Progenitor cell of endocrine pancreas (in vitro differentiated cells): ENCODE measurements around the gene CCDC171. TPM values are rescaled to one million over a fixed set of nuclear protein-coding genes. Genes with fewer than 3 reads are reported as not detected.
A peak's percentile ranks its signal among the peaks of the same experiment; 100 is the strongest.
"Not testable (repeated sequence)": the region's sequence is repeated elsewhere in the genome, so short reads cannot be mapped to it uniquely, and the experiment has no call there.

Experiments
- DNase-seq: peaks from one replicate; pipeline ENCODE4 v3.0.0; 2021; ENCODE audit warnings: low spot score; ENCODE audit not compliant: unreplicated experiment
- H3K27ac Mint-ChIP-seq: 2 replicates; pipeline ENCODE4 v1.8.0; 2021; ENCODE audit warnings: mild to moderate bottlenecking, moderate library complexity, mixed read lengths
- H3K27me3 Mint-ChIP-seq: 2 replicates; pipeline ENCODE4 v1.8.0; 2021; ENCODE audit warnings: mixed read lengths
- H3K36me3 Mint-ChIP-seq: 2 replicates; pipeline ENCODE4 v1.8.0; 2022; ENCODE audit warnings: mixed read lengths; ENCODE audit not compliant: insufficient read depth
- H3K4me1 Mint-ChIP-seq: 2 replicates; pipeline ENCODE4 v1.8.0; 2021; ENCODE audit warnings: low read depth, mixed read lengths
- H3K4me3 Mint-ChIP-seq: 2 replicates; pipeline ENCODE4 v1.8.0; 2021; ENCODE audit warnings: low read depth, mild to moderate bottlenecking, moderate library complexity, mixed read lengths
- H3K9me3 Mint-ChIP-seq: 2 replicates; pipeline ENCODE4 v1.8.0; 2021; ENCODE audit warnings: low read depth, mixed read lengths
- total RNA-seq: library from RNA; stranded (reverse); gene quantifications from 2 replicates; pipeline ENCODE4 v1.2.1, GENCODE V29; 2021
- TF ChIP-seq, protein P1 (sequence below): fragments of 200-600 bp; sonication (generic); IDR thresholded peaks from one replicate; pipeline ENCODE4 v1.5.0; 2021; ENCODE audit warnings: antibody characterized with exemption, mild to moderate bottlenecking; ENCODE audit not compliant: unreplicated experiment

Gene CCDC171
- total RNA-seq, 1 donor from 2014 or later, result 5.1 TPM

DNA sequence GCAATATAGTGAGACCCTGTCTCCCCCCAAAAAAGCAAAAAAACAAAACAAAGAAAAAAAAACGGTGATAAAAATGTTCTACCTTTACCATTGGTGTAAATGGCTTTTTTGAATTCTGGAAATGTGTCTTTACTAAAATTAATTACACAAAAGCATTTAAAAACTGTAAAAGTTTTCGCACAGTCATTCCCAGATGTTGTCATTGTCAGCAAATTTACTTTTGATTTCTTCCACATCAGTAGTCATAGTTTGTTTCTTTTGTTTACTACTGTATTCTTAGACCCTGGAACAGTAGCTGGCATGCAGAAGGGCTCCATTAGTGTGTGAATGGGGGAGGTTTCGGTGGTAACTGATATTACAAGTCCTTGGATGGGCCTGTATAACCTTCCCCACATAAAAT lies 39.5 kb downstream of the CCDC171 start:
- H3K27me3 Mint-ChIP-seq, result no peaks in the 10 kb centered on the region
- DNase-seq, result no peak
- H3K36me3 Mint-ChIP-seq, result peaks cover 3% of the 10 kb centered on the region
- H3K4me1 Mint-ChIP-seq, result no peaks in the 10 kb centered on the region
- H3K9me3 Mint-ChIP-seq, result peaks cover 2% of the 10 kb centered on the region
- H3K27ac Mint-ChIP-seq, result no peak overlapping the region
- H3K4me3 Mint-ChIP-seq, result no peak overlapping the region
- TF ChIP-seq, protein P1, sequence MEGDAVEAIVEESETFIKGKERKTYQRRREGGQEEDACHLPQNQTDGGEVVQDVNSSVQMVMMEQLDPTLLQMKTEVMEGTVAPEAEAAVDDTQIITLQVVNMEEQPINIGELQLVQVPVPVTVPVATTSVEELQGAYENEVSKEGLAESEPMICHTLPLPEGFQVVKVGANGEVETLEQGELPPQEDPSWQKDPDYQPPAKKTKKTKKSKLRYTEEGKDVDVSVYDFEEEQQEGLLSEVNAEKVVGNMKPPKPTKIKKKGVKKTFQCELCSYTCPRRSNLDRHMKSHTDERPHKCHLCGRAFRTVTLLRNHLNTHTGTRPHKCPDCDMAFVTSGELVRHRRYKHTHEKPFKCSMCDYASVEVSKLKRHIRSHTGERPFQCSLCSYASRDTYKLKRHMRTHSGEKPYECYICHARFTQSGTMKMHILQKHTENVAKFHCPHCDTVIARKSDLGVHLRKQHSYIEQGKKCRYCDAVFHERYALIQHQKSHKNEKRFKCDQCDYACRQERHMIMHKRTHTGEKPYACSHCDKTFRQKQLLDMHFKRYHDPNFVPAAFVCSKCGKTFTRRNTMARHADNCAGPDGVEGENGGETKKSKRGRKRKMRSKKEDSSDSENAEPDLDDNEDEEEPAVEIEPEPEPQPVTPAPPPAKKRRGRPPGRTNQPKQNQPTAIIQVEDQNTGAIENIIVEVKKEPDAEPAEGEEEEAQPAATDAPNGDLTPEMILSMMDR, result no peak

DNA sequence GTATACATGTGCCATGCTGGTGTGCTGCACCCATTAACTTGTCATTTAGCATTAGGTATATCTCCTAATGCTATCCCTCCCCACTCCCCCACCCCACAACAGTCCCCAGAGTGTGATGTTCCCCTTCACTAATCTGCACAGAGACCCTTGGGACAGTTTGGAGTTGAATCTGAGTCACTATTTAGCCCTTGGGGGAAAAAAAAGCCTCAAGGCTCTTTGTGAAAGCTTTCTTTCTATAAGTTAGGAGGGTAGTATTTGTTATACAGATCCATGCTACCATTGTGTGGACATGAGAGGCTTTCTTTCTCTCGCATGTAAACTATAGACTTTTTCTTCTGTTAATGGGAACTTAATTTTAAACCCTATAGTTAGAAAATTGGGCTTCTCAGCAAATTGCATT lies 40.1 kb downstream of the CCDC171 start:
- H3K4me3 Mint-ChIP-seq, H3K9me3 Mint-ChIP-seq, H3K27ac Mint-ChIP-seq, H3K4me1 Mint-ChIP-seq, H3K27me3 Mint-ChIP-seq, H3K36me3 Mint-ChIP-seq, DNase-seq: not testable (repeated sequence)

- H3K4me3 Mint-ChIP-seq, H3K27ac Mint-ChIP-seq, DNase-seq, H3K4me1 Mint-ChIP-seq, H3K27me3 Mint-ChIP-seq: not testable (repeated sequence)
- peaks cover 17% of the 10 kb centered on the region for H3K36me3 Mint-ChIP-seq
- H3K9me3 Mint-ChIP-seq, result peaks cover 23% of the 10 kb centered on the region
Measured at GRCh38 chr9:15600666-15601330, 48.0 kb downstream of the CCDC171 start.

DNA sequence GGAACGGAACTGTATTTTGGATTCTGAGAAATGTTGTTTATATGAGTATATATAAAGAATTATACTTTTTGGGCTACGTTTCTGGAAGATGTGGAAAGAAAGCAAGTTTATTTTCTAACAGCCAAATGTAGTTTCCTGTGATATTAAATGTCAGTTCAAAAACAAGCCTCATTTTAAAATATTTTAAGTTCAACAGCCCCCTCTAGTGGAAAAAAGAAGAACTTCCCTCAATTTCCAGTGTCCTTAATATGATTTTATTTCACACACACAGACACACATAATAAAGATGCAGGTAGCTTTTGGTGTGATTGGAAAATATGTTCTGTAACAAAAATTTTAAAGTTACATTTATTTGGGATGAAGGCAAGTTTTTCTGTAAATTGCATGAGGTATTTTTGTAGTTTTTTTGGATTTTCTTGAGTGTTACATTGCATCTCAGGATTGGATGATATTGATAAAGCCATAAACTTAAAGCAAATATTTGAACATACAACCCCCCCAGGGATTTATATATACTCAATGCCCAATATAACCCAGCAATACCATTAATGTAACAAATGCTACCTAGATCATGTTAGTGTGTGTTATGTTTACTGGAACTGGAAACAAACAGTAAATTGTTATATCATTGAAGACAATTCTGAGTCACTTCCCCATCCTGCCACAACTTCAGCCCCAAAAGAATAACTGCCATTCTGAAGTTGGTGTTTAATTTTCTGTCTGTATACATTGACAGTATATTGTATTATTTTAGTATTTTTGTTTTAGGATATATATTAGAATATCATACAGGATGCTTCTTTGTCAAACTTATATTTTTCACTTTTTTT lies 54.0 kb downstream of the CCDC171 start:
- Mint-ChIP-seq H3K27ac (no peak overlapping the region), H3K4me1 (no peaks in the 10 kb centered on the region), H3K4me3 (no peak overlapping the region), H3K27me3 (no peaks in the 10 kb centered on the region), H3K9me3 (no peaks in the 10 kb centered on the region), H3K36me3 (no peaks in the 10 kb centered on the region)
- DNase-seq, result no peak
- TF ChIP-seq, protein P1, result peak; percentile 76

- Mint-ChIP-seq H3K27ac (no peak overlapping the region), H3K4me3 (no peak overlapping the region), H3K9me3 (peaks cover 3% of the 10 kb centered on the region), H3K4me1 (no peaks in the 10 kb centered on the region), H3K36me3 (peaks cover 5% of the 10 kb centered on the region), H3K27me3 (no peaks in the 10 kb centered on the region)
- TF ChIP-seq, protein P1, result no peak
- DNase-seq, result no peak
Measured at GRCh38 chr9:15612962-15613361, 60.1 kb downstream of the CCDC171 start.

GRCh38 chr9:15617782-15618181 lies 64.9 kb downstream of the CCDC171 start:
- Mint-ChIP-seq H3K27ac (no peak overlapping the region), H3K27me3 (no peaks in the 10 kb centered on the region), H3K4me3 (no peak overlapping the region), H3K4me1 (no peaks in the 10 kb centered on the region), H3K36me3 (peaks cover 5% of the 10 kb centered on the region), H3K9me3 (peaks cover 3% of the 10 kb centered on the region)
- TF ChIP-seq, protein P1, result no peak
- no peak for DNase-seq
